Fibroblast of the conjunctiva (primary cell): ENCODE measurements around the gene INSL6.
"Not testable (repeated sequence)": the region's sequence is repeated elsewhere in the genome, so short reads cannot be mapped to it uniquely, and the experiment has no call there.

Experiments used
- DNase-seq: peaks from one replicate; pipeline ENCODE4 v3.0.0-alpha.2; 2010; ENCODE audit warnings: low read depth

INSL6 gene

GRCh38 chr9:5185220-5185840, at the start of gene INSL6:
Gene INSL6, minus strand, starts transcription at chr9:5185639. Its CDS starts 37 bp downstream, at chr9:5185602.
- DNase-seq: no peak

- no peak for DNase-seq
Observed at GRCh38 chr9:5231212-5231611, 45.8 kb upstream of the INSL6 start, which contains the start of gene INSL4. Gene INSL4, plus strand, starts transcription at chr9:5231419. Its CDS starts 105 bp downstream, at chr9:5231524.

GRCh38 chr9:5230554-5230953, 45.1 kb upstream of the INSL6 start:
- DNase-seq: no peak

GRCh38 chr9:5205071-5205470, 19.6 kb upstream of the INSL6 start:
- DNase-seq: no peak

- DNase-seq: no peak
Observed at GRCh38 chr9:5195463-5195862, 10.0 kb upstream of the INSL6 start.

GRCh38 chr9:5193345-5193744, 7.9 kb upstream of the INSL6 start:
- no peak for DNase-seq

GRCh38 chr9:5191985-5192384, 6.5 kb upstream of the INSL6 start:
- no peak for DNase-seq

- no peak for DNase-seq
Observed at GRCh38 chr9:5188060-5188984, 2.9 kb upstream of the INSL6 start.

- DNase-seq: peak; percentile 29
Observed at GRCh38 chr9:5186416-5187169, 1.2 kb upstream of the INSL6 start.

GRCh38 chr9:5184776-5185175, 663 bp downstream of the INSL6 start:
- no peak for DNase-seq

GRCh38 chr9:5180631-5181030, 4.8 kb downstream of the INSL6 start:
- DNase-seq: not testable (repeated sequence)

- no peak for DNase-seq
Observed at GRCh38 chr9:5178126-5178805, 7.2 kb downstream of the INSL6 start.

- no peak for DNase-seq
Observed at GRCh38 chr9:5146241-5146640, 39.2 kb downstream of the INSL6 start.

- DNase-seq: no peak
Observed at GRCh38 chr9:5144217-5144616, 41.2 kb downstream of the INSL6 start.

GRCh38 chr9:5140151-5140550, 45.3 kb downstream of the INSL6 start:
- DNase-seq: no peak

- DNase-seq: no peak
Observed at GRCh38 chr9:5122516-5122915, 62.9 kb downstream of the INSL6 start.

- DNase-seq: no peak
Observed at GRCh38 chr9:5122116-5122515, 63.3 kb downstream of the INSL6 start.

- DNase-seq: no peak
Observed at GRCh38 chr9:5113994-5114748, 71.3 kb downstream of the INSL6 start.
